NCI-H146 (cell line): Measurements from ENCODE around the gene MTMR10.

Source experiments
- DNase-seq: peaks from one replicate; lab custom pipeline; 2025; lab: John Stamatoyannopoulos, UW

MTMR10 gene

GRCh38 chr15:30991255-30992235, at the start of gene MTMR10:
TSS of gene MTMR10 (minus strand) at chr15:30991628. CDS start at chr15:30991506, 122 bp downstream.
- DNase-seq: peak; percentile 75

GRCh38 chr15:31040611-31041010, 49.2 kb upstream of the MTMR10 start:
- DNase-seq: no peak

- no peak for DNase-seq
Measured at GRCh38 chr15:31039961-31040360, 48.5 kb upstream of the MTMR10 start.

- no peak for DNase-seq
Measured at GRCh38 chr15:31037731-31038477, 46.5 kb upstream of the MTMR10 start.

GRCh38 chr15:31036783-31037182, 45.4 kb upstream of the MTMR10 start:
- no peak for DNase-seq

GRCh38 chr15:31035610-31036009, 44.2 kb upstream of the MTMR10 start:
- no peak for DNase-seq

- peak; percentile 61 for DNase-seq
Measured at GRCh38 chr15:31034152-31034551, 42.7 kb upstream of the MTMR10 start.

GRCh38 chr15:31032961-31033371, 41.5 kb upstream of the MTMR10 start:
- DNase-seq: no peak

- DNase-seq: no peak
Measured at GRCh38 chr15:31031471-31032067, 40.1 kb upstream of the MTMR10 start.

GRCh38 chr15:31027910-31028578, 36.6 kb upstream of the MTMR10 start:
- DNase-seq: no peak

GRCh38 chr15:31025996-31026395, 34.6 kb upstream of the MTMR10 start:
- DNase-seq: no peak

GRCh38 chr15:31024979-31025378, 33.6 kb upstream of the MTMR10 start:
- DNase-seq: no peak

- DNase-seq: no peak
Measured at GRCh38 chr15:31024330-31024729, 32.9 kb upstream of the MTMR10 start.

- DNase-seq: no peak
Measured at GRCh38 chr15:31023841-31024240, 32.4 kb upstream of the MTMR10 start.

GRCh38 chr15:31021067-31021665, 29.7 kb upstream of the MTMR10 start:
- no peak for DNase-seq

GRCh38 chr15:31020542-31020941, 29.1 kb upstream of the MTMR10 start:
- DNase-seq: no peak

- no peak for DNase-seq
Measured at GRCh38 chr15:31019986-31020385, 28.6 kb upstream of the MTMR10 start.

GRCh38 chr15:31017311-31017710, 25.9 kb upstream of the MTMR10 start:
- no peak for DNase-seq

GRCh38 chr15:31016446-31016915, 25.1 kb upstream of the MTMR10 start:
- DNase-seq: peak; percentile 2

- no peak for DNase-seq
Measured at GRCh38 chr15:31014608-31014925, 23.1 kb upstream of the MTMR10 start.

- DNase-seq: no peak
Measured at GRCh38 chr15:31013863-31014607, 22.6 kb upstream of the MTMR10 start.
